ENCODE measurements around the gene JAZF1.

The JAZF1 gene

DNA sequence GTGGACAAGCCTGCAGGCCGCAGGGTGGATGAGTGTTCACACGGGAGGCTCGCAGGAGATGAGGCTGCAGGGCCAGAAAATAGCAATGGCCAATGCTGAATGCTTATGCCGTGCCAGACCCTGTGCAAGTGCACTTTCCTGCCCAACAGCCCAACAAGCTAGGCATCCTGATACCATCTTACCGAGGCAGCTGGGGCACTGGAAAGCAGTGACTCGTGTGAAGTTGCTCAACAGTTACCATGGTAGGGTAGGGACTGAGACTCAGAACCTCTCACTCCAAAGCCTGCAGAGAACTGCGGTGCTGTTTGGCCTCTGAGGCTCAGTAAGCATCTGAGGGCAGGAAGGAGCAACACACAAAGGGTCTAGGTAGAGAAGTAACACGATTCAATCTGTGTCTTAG lies 43.7 kb downstream of the JAZF1 start:
- no peak for DNase-seq

DNA sequence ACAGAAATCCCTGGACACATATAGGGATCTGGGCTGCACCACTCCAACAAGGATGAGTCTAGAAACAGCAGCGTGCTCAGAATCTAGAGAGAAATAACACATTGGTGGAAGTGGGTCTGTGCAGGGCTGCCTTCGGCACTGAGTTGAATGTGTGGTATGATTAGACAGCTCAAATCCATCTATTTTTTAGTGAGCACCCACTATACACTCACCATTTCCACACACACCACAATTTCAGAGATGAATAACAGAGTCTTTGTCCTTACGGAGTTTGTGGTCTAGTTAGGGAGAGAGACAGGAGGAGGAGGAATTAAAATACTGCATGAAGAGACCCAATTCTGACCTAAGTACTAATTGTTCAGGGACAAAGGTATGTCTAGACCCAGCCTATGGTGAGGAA lies 44.2 kb downstream of the JAZF1 start:
- DNase-seq, result no peak

DNA sequence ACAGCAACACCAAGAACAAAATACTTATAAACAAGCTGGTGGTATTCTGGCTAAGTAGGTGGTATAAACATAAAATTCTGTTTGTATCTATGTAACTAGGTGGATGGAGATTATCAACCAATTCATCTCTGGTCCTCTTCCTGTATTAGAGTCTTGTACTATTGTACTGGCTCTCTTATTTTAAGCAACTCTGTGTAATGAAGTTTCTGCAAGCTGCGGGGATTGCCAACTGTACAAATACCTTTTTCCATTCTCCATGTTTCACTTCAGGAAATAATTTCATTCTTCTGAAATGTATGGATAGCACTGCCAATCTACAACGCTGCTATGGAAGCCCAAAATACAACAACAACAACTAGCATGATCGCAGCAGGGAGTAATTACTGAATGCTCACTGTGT lies 44.8 kb downstream of the JAZF1 start:
- DNase-seq, result no peak

DNA sequence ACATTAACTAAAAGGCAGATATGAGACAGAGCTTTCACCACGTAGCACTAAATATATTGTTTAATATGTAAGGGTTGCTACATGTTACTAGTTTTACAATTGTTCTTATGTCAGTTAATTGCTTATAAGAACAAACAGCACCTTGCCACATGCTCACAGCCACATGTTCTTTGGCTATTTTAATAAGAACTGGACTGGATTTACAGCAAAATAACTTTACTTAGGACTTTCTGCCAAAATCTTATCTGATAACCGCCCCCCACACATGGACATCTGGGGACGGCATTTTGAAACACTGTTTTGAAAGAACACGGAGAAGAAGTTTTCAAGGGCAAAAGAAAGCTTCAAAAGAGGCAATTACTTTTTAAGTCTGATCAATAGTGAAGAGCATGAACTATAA lies 45.3 kb downstream of the JAZF1 start:
- DNase-seq, result no peak

DNA sequence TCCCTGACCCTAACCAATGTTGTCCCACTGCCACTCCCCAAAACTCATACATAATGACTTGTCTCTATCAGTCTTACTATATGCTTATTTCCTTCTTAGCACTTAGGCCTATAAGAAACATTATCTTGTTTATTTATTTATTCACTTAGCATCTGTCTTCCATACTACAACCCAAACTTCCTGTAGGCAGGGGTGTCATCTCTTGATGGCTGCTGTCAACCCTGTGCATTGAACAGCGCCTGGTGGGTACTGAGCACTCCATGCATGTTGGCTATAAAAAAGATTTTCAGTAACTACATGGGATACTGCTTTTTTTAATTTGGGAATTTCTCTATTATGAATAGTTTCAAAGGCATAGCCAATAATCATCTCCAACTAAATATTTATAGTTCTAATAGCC lies 46.7 kb downstream of the JAZF1 start:
- no peak for DNase-seq

DNA sequence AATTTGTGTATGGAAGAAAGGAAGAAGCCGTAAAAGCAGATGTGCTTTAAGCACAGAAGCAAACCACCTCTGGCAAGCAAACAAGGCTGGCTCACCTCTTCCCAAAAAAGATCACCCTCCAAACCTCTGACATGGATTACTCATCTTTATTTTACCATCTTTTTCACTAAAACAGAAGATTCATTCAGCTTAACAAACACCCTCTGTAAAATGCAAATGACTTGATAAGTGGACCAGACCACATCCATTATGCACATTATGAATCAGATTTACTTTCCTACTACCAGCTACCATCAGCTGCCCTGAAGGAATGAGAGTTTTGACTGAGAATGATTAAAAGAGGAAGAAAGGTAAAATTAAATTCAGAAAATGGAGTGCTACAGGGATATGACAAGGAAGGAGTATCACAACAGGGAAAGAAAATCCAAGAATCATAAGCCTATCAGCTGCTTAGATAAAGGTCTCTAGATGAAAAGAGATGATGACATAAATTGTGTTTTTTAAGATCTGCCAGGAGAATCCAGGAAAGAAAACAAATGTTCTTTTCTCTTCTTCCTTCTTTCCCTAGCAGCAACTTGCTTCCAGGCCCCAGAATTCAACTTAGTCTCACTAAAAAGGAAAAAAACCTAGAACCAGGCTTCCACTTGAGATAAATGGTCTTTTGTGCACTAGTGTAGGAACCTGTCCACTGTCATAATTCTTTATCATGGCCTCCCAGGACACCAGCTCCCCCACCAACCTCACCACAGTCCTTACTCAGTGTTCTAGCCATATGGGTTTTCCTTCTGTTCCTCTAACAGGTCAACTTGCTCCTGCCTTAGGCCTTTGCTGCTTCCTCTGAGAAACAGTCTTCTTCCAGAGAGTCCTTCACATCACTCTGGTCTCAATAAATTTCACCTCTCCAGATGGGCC lies 47.4 kb downstream of the JAZF1 start:
- DNase-seq, result no peak

DNA sequence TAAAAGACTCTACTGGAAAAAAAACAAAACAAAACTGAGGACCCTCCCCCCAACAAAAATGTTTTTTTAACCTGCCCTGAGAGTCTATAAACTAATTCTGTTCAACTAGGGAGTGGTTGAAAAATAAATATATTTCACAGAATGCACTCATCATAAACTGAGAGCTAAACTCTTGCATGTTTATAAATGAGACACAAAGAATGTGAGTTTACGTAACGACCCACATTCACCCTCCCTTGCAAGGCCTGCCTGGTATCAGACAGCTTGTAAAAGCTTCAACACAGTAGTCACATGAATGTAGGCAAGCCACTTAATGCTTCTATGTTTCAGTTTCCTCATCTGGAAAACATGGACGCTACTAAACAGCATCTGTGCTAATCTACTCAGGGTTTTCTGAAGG lies 50.3 kb downstream of the JAZF1 start:
- no peak for DNase-seq

DNA sequence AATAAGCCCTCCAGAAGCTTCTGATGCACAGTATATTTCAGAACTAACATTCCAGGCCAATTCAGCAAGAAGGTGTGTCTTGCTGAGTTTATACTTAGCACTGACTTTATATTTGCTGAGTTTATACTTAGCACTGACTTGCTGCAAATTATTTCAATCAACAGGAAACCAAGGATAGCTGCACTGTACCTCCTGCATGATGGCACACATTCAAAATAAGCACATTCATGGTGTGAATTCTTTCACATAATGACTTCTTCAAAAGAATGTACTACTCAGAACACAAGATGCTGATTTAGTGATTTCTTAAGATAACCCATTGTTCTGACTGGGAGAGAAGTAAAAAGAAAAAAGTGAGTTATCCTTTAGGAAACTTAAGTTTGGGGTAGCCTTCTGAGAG lies 52.0 kb downstream of the JAZF1 start:
- no peak for DNase-seq

DNA sequence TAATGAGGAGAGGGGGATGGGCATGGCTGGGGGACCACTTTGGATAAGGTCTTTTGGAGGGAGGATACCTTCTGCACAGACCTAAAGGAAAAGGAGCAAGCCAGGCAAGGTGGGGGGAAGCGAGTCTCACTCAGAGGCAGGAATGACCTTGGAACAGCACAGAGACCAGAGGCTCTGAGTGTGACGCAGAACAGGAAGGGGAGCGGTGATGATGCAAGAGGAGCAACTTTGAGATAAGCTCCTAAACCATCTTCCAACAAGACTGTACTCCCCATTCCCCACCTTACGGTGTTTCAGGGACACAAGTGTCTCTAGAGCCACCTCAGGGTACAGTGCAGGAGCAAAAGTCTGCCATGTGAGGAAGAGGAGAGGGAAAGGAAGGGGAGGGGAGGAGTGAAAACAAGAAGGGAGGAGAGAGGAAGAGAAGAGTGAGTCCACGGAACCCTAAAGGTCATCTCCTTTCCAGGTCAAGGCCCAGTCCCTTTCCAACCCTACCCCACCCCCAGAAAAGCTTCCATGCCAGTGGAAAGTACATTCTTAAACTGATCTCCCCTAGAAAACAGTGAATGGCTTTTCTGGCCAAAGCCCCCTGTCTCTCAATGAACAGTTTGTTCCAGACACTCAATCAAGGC lies 54.1 kb downstream of the JAZF1 start:
- DNase-seq, result no peak

DNA sequence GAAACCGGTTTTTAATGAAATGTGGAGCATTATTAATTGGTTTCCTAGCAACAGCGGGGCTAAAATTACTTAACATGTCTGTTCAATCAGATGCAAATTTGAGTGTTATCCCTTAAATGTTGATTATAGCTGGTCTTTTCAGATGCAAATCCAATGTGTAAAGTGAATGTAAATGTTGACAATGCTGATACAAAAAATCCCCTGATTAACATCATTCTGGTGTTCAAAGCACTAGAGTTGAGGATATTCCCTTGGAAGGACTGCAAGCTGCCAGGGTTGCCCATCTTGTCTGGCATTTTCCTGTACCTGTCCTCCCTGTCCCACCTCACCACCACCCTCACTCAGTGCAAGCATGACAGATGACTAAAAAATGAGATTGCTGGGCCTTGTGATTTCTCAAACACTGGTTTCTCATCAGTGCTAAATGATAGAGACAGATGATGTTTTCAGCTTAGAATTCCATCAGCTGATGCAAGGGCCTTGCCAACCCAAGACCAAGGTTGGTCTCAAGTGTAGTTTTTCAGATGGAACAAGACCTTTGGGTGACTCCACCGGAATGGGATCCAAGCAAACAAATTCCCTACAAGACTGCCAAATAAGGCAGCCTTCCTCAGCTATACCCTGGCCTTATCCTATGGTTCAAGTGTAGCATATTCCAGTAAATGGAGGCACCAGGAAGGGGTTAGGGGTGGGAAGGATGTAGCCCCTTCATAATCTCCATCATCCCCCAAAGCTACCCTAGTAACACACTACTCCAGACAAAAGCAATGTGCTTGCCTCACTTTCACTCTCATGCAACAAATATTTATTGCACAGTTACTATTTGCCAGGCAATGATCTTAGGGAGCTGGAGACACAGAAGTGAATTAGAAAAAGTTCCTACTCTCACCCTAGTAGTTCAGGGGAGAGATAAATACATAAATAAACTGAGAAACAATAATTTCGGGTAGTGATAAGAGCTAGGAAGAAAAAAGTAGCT lies 54.9 kb downstream of the JAZF1 start:
- DNase-seq, result no peak

DNA sequence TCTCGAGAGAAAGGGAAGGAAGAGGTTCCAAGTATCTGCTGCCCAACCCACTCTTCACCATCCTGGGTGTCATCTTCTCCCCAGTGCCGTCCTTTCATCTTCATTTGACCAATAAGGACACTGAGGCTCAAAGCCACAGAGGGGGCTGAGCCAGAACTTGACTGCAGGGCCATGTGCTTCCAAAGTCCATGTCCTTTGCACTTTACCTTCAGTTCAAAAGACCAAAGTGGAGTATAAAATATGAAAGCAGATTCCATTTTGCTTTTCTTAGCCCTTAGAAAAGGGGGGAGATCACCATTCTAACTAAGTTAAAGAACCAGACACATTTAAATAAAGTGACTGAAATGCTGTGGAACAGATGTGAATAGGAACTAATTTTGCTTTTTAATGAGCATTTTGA lies 56.2 kb downstream of the JAZF1 start:
- DNase-seq, result no peak

DNA sequence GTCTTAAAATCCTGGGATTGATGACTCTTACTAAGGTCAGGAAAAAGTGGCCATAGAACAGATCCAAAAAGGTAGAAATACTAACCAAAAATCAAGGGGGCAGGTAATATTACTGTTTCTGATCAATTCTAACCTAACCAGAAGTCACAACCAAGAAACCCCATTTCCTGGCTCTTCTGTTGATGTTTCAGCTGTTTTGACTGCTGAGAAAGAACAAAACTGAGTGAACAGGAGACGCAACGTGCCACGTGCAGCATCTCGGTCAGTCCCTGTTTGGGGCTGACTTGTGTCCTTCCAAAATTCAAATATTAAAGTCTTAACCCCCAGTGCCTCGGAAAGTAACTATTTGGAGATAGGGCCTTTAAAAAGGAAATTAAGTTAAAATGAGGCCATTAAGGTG lies 56.8 kb downstream of the JAZF1 start:
- no peak for DNase-seq

DNA sequence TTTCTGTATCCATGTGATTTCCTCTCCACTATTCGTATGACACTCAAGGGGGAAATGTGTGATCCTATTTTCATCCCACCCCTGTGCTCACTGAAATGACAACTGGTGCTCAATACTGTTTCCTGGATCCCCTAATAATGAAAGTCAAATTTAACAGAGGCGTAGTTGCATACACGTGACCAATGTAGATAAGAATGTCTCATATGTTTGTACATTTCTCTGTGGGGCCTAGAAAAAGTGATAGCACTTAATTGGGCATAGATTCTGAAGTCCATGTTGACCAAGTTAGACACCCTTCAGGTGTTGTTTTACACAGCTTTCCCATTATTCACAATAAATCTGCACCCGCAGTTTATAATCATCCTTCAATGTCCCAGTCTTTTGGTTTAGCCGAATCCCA lies 59.1 kb downstream of the JAZF1 start:
- no peak for DNase-seq

DNA sequence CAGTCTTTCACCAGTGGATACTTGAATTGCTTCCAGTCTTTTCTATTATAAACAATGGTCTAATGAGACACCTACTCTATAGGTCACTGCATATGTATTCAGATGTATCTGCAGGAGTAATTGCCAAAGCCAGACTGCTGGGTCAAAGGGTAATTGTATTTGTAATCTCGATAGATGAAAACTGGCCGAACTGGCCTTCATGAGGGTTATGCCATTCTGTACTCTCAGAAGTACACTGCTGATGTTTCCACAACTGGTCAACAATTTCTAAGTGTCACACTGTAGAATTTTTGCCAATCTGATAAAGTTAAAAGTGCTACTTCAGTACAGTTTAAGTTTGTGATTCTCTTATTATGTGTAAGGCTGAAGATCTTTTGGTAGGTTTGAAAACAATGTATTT lies 64.6 kb downstream of the JAZF1 start:
- DNase-seq, result no peak

DNA sequence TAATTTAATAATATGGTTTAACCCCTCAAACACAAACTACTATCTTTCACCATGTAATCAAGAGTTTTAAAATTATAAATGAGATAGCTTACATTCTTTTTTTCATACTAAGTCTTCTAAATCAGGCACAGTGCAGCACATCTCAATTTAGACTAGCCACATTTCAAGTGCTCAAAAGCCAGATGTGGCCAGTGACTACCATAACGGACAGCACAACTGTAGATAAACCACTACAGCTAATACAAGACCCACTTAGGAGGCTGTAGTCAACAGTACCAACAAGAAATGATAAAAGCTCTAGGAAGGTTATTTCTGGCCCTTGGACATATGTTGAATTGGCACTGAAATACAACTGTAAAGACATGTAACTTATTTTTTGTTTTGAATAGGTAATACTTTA lies 65.3 kb downstream of the JAZF1 start:
- no peak for DNase-seq

DNA sequence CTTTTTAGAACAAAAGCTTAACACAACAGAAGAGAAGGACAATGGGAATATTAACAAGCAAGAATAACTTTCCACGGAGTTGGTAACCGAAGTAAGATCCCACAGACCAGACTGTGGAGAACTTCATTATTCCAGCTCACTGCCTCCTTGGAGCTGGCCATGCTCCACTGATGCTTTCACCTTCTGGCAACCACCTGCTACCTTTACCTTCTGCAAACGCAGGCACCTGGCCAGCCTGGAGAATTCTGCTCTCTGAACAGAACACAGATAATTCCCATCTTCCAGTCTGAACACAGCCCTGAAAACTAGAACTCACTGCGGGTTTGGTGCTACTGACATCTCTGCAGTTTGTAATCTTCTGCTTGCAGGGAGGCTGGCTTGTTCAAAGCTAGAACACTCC lies 66.5 kb downstream of the JAZF1 start:
- no peak for DNase-seq

DNA sequence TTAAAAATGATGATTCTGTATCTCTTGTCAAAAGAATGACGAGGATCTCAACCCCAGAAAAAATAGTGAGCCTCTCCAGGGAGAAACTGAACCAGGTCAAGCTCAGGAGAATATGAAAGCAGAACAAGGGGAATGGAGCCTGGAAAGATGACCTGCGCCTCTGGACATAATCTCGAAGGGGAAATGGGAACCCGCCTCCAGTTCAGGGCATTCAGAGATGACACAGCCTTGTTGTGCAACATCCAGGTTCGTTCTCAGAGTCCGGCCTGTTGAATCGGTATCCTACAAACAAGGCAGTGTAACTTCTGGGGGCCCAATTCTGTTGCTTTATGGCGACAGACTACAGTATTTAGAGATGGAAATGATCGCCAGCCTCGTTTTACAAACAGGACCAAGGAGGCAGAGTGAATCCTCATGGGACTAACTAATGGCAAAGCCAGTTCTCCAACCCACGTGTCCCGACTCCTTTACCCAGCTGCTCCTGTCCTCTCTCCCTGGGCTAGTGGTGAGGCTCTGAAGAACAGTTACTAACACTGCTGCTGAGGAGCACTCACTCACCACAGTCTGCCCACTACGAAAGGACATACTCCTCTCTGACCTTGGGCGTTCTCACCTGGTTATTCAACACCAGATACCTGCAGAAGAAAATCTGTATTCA lies 67.6 kb downstream of the JAZF1 start:
- peak in 1 of 58 donors; percentile 10 for DNase-seq

DNA sequence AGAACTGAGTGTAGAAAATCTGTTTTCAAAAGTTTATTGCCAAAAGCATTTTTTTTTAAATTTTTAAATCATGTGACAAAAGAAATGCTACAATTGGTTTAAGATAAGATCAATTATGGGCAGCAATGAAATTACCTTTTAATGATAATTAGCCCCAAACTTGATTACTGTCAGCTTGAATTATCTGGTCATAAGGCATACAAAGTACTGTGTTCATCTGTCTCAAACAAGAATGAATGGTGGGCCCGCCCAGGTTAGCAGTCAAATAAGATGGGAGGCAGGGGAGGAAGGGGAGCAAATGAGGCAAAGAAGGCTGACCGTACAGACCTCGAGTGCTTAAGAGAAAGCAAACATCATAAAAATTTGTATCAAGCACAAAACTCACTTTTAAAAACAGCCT lies 68.1 kb downstream of the JAZF1 start:
- no peak for DNase-seq

DNA sequence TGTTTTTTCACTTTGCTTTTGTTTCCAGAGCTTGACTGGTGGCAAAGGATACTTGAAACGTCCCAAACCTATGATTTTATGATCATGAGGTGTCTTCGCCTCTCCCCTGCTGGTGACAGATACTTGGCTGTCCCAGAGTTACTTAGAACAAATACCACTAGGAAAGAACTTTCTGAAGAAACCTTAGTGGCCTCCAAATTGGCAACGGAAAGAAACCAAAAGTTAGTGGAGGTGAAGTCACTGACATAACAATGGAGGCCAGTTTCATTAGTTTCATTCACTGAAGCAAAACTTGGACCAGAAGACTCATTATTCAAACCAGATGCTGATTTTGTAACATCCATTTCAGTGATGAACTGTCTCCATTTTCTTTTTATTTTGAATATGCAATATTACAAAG lies 68.6 kb downstream of the JAZF1 start:
- no peak for DNase-seq

DNA sequence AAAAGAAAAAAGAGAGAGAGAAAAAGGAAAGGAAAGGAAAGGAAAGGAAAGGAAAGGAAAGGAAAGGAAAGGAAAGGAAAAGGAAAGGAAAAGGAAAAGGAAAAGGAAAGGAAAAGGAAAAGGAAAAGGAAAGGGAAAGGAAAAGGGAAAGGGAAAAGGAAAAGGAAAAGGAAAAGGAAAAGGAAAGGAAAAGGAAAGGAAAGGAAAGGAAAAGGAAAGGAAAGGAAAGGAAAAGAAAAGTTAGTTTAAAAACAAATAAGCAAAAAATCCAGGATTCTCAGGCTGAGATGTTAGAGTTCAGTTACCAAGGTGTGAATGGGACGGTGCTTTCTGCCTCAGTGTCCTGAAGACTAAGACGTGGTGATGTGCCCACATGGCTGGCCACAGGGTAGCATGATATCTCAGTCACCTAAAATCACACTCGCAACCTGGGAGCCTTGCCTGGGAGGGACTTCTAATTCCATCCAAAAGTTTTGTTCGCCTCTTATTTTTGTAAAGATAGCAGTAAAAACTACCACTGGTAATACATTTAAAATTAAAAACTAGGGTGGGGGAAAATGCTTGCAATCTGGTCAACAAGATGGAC lies 70.1 kb downstream of the JAZF1 start:
- no peak for DNase-seq

DNA sequence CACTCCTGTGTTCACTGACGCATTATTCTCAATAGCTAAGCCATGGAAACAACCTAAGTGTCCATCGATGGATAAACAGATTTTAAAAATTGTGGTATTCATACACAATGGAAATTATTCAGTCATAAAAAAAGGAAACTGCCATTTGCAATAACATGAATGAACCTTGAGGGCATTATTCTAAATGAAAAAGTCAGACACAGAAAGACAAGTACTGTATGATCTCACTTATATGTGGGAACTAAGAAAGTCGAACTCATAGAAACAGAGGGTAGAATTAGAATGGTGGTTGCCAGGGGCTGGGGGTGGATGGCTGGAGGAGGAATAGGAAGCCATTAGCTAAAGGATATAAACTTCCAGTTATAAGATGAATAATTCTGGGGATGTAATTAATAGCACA lies 71.8 kb downstream of the JAZF1 start:
- no peak for DNase-seq
